HepG2 (cell line): ENCODE measurements around the gene CNEP1R1. TPM values are rescaled to one million over a fixed set of nuclear protein-coding genes. Genes with fewer than 3 reads are reported as not detected.
A peak's percentile ranks its signal among the peaks of the same experiment; 100 is the strongest.

Experiments used
- BATF2 ChIP-seq: sonication (generic); formaldehyde crosslinking; IDR thresholded peaks from 2 replicates; pipeline ENCODE4 v1.8.0; 2022; ENCODE audit warnings: mild to moderate bottlenecking, missing genetic modification reagents, moderate library complexity
- DMAP1 ChIP-seq: IDR thresholded peaks from 2 replicates; pipeline ENCODE4 v1.6.1; 2016
- DR1 ChIP-seq: sonication (generic); formaldehyde crosslinking; IDR thresholded peaks from 2 replicates; pipeline ENCODE4 v1.8.0; 2021; ENCODE audit warnings: mild to moderate bottlenecking, missing genetic modification reagents, inconsistent platforms
- EEA1 ChIP-seq: sonication (generic); formaldehyde crosslinking; IDR thresholded peaks from 2 replicates; pipeline ENCODE4 v1.5.1; 2020; ENCODE audit warnings: mild to moderate bottlenecking, missing genetic modification reagents, borderline replicate concordance
- FOXA3 ChIP-seq: IDR thresholded peaks from 2 replicates; pipeline ENCODE4 v1.6.1; 2016; ENCODE audit warnings: missing genetic modification reagents, missing compliant biosample characterization
- HDAC1 ChIP-seq: sonication (generic); formaldehyde crosslinking; IDR thresholded peaks from 2 replicates; pipeline ENCODE4 v1.5.1; 2020; ENCODE audit warnings: mild to moderate bottlenecking, missing genetic modification reagents
- HHEX ChIP-seq: IDR thresholded peaks from 2 replicates; pipeline ENCODE4 v1.6.1; 2016; ENCODE audit warnings: control low read depth
- HNRNPH1 ChIP-seq: fragments of 200-400 bp; formaldehyde crosslinking; optimal IDR thresholded peaks from 2 replicates; pipeline ENCODE3; 2017; ENCODE audit warnings: mild to moderate bottlenecking, low read depth, low read length
- HNRNPLL ChIP-seq: fragments of 200-400 bp; formaldehyde crosslinking; IDR thresholded peaks from 2 replicates; pipeline ENCODE4 v1.6.1; 2017; ENCODE audit warnings: mild to moderate bottlenecking, low read depth, low read length; ENCODE audit not compliant: poor library complexity, severe bottlenecking
- HOXA3 ChIP-seq: sonication (generic); formaldehyde crosslinking; IDR thresholded peaks from 2 replicates; pipeline ENCODE4 v1.5.0; 2020; ENCODE audit warnings: missing genetic modification reagents
- IKZF1 ChIP-seq: fragments of 450-650 bp; IDR thresholded peaks from 2 replicates; pipeline ENCODE4 v1.7.1; 2016
- JDP2 ChIP-seq: sonication (generic); formaldehyde crosslinking; IDR thresholded peaks from 2 replicates; pipeline ENCODE4 v1.8.1; 2022; ENCODE audit warnings: missing genetic modification reagents, borderline replicate concordance
- KLF15 ChIP-seq: sonication (generic); formaldehyde crosslinking; IDR thresholded peaks from 2 replicates; pipeline ENCODE4 v1.8.1; 2023; ENCODE audit warnings: borderline replicate concordance, mild to moderate bottlenecking, inconsistent platforms, missing genetic modification reagents, mixed read lengths
- MTF2 ChIP-seq: sonication (generic); formaldehyde crosslinking; IDR thresholded peaks from 2 replicates; pipeline ENCODE4 v1.5.0; 2020; ENCODE audit warnings: missing genetic modification reagents, borderline replicate concordance
- MXD1 ChIP-seq: sonication (generic); formaldehyde crosslinking; IDR thresholded peaks from 2 replicates; pipeline ENCODE4 v1.4.0; 2020; ENCODE audit warnings: mild to moderate bottlenecking, missing genetic modification reagents
- MYNN ChIP-seq: sonication (generic); formaldehyde crosslinking; IDR thresholded peaks from 2 replicates; pipeline ENCODE4 v1.4.0; 2020; ENCODE audit warnings: mild to moderate bottlenecking, low read depth, missing genetic modification reagents
- NKX3-1 ChIP-seq: sonication (generic); formaldehyde crosslinking; IDR thresholded peaks from 2 replicates; pipeline ENCODE4 v1.5.0; 2020; ENCODE audit warnings: missing genetic modification reagents
- PCBP2 ChIP-seq: fragments of 200-400 bp; formaldehyde crosslinking; optimal IDR thresholded peaks from 2 replicates; pipeline ENCODE3; 2018; ENCODE audit warnings: low read length, low read depth; ENCODE audit not compliant: poor library complexity, severe bottlenecking
- RARG ChIP-seq: sonication (generic); formaldehyde crosslinking; IDR thresholded peaks from 2 replicates; pipeline ENCODE4 v1.4.0; 2020; ENCODE audit warnings: low read depth, mild to moderate bottlenecking, missing genetic modification reagents
- SALL2 ChIP-seq: sonication (generic); formaldehyde crosslinking; IDR thresholded peaks from 2 replicates; pipeline ENCODE4 v1.8.1; 2023; ENCODE audit warnings: mild to moderate bottlenecking, missing genetic modification reagents, inconsistent platforms
- SAP130 ChIP-seq: IDR thresholded peaks from 2 replicates; pipeline ENCODE4 v1.6.1; 2016; ENCODE audit warnings: low read depth
- SMAD1 ChIP-seq: sonication (generic); formaldehyde crosslinking; IDR thresholded peaks from 2 replicates; pipeline ENCODE4 v1.4.0; 2020; ENCODE audit warnings: missing genetic modification reagents, low read depth, mild to moderate bottlenecking, borderline replicate concordance
- ZNF263 ChIP-seq: sonication (generic); formaldehyde crosslinking; IDR thresholded peaks from 2 replicates; pipeline ENCODE4 v1.4.0; 2020; ENCODE audit warnings: missing genetic modification reagents
- polyA plus RNA-seq, 8 experiments: library from polyadenylated mRNA; depleted of rRNA in 3 of 8; stranded (reverse) in 7 of 8; unstranded in 1 of 8; fragments of >200 nt; fragmentation: Illumina TruSeq in 4 of 8; extraction: Trizol in 4 of 8; gene quantifications; 2 replicates each; pipeline versions ENCODE4 v1.2.1 to v1.2.3, GENCODE V29; 2011 to 2016; ENCODE audit warnings: low read depth in 4 of 8, missing spikeins in 1 of 8, mixed read lengths in 1 of 8; ENCODE audit not compliant: insufficient read depth in 1 of 8
- total RNA-seq, 5 experiments: library from RNA; depleted of rRNA; stranded (reverse); fragments of >200 nt; fragmentation: Illumina TruSeq; extraction: Trizol; gene quantifications; 2 replicates each; pipeline ENCODE4 v1.2.3, GENCODE V29; 2016; ENCODE audit warnings: low read depth in 1 of 5
- TF ChIP-seq, protein P1 (sequence below): sonication (generic); formaldehyde crosslinking; IDR thresholded peaks from 2 replicates; pipeline ENCODE4 v1.8.0; 2022; ENCODE audit warnings: mild to moderate bottlenecking, missing genetic modification reagents, borderline replicate concordance
- TF ChIP-seq, protein P2 (sequence below): sonication (generic); formaldehyde crosslinking; IDR thresholded peaks from 2 replicates; pipeline ENCODE4 v1.5.1; 2020; ENCODE audit warnings: mild to moderate bottlenecking, missing genetic modification reagents, moderate library complexity

CNEP1R1 gene
- total and polyA plus RNA-seq, 2 of the 13 experiments (the other 11 are each of a cell fraction or from before 2014, with no cell fraction given) = 23.6 to 26.8 TPM

GRCh38 chr16:50024684-50025536 lies at the start of gene CNEP1R1 (continued):
- TF ChIP-seq EEA1 (CRISPR knock-in tag) (peak; percentile 69; the same call in 1 of the 2 replicates), FOXA3 (CRISPR knock-in tag) (peak; percentile 28; the same call in 1 of the 2 replicates), PCBP2 (no peak), HNRNPH1 (no peak), HHEX (CRISPR knock-in tag) (no peak), SAP130 (CRISPR knock-in tag) (peak; percentile 93), IKZF1 (no peak), DR1 (CRISPR knock-in tag) (peak; percentile 82), SALL2 (peak; percentile 62), HNRNPLL (peak; percentile 92), KLF15 (peak; percentile 49; the same call in 1 of the 2 replicates), ZNF263 (CRISPR knock-in tag) (no peak), MXD1 (CRISPR knock-in tag) (peak; percentile 88; the same call in 1 of the 2 replicates), BATF2 (peak; percentile 81; the same call in 1 of the 2 replicates), HOXA3 (peak; percentile 90), SMAD1 (CRISPR knock-in tag) (0 out of 2 replicates have a peak, but pooled peaks have one; percentile 28), DMAP1 (CRISPR knock-in tag) (peak; percentile 92), MYNN (no peak), RARG (CRISPR knock-in tag) (no peak; the same call in 1 of the 2 replicates), NKX3-1 (CRISPR knock-in tag) (peak; percentile 86), JDP2 (no peak; the same call in 1 of the 2 replicates), MTF2 (0 out of 2 replicates have a peak, but pooled peaks have one; percentile 83), HDAC1 (peak; percentile 94)
- TF ChIP-seq, protein P1, sequence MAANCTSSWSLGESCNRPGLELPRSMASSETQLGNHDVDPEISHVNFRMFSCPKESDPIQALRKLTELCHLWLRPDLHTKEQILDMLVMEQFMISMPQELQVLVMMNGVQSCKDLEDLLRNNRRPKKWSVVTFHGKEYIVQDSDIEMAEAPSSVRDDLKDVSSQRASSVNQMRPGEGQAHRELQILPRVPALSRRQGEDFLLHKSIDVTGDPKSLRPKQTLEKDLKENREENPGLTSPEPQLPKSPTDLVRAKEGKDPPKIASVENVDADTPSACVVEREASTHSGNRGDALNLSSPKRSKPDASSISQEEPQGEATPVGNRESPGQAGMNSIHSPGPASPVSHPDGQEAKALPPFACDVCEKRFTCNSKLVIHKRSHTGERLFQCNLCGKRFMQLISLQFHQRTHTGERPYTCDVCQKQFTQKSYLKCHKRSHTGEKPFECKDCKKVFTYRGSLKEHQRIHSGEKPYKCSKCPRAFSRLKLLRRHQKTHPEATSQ = 0 out of 2 replicates have a peak, but pooled peaks have one; percentile 5
- TF ChIP-seq, protein P2, sequence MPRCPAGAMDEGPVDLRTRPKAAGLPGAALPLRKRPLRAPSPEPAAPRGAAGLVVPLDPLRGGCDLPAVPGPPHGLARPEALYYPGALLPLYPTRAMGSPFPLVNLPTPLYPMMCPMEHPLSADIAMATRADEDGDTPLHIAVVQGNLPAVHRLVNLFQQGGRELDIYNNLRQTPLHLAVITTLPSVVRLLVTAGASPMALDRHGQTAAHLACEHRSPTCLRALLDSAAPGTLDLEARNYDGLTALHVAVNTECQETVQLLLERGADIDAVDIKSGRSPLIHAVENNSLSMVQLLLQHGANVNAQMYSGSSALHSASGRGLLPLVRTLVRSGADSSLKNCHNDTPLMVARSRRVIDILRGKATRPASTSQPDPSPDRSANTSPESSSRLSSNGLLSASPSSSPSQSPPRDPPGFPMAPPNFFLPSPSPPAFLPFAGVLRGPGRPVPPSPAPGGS (CRISPR knock-in tag) = no peak; the same call in 1 of the 2 replicates
